ENCODE measurements around the gene RASAL3.
A peak's percentile ranks its signal among the peaks of the same experiment; 100 is the strongest.

The RASAL3 gene

GRCh38 chr19:15448778-15449619 is 15.3 kb downstream of the RASAL3 start:
- Histone ChIP-seq H3K9ac (ENCODE audit: low read length) (peak overlapping the region; percentile 67), H3K9me3 (ENCODE audit: insufficient read depth, low read length) (no peaks in the 10 kb centered on the region), H3K4me1 (ENCODE audit: low read length) (peaks cover 16% of the 10 kb centered on the region), H2AFZ (ENCODE audit: low read depth, low read length) (peak overlapping the region; percentile 87), H4K20me1 (ENCODE audit: insufficient read depth, low read length) (no peaks in the 10 kb centered on the region), H3K4me3 (ENCODE audit: low read length) (peak overlapping the region; percentile 82), H3K27ac (ENCODE audit: low read length) (no peak overlapping the region), H3K79me2 (ENCODE audit: low read length) (no peaks in the 10 kb centered on the region), H3K36me3 (replicated peaks; ENCODE audit: low read depth, low read length) (peaks cover 11% of the 10 kb centered on the region), H3K4me2 (ENCODE audit: low read length) (peak overlapping the region; percentile 73), H3K27me3 (ENCODE audit: low read depth, low read length) (no peaks in the 10 kb centered on the region)
- TF ChIP-seq EZH2phosphoT487 (IDR thresholded peaks at IDR 0.05; ENCODE audit: low read depth) = no peak
- TF ChIP-seq, protein P1, sequence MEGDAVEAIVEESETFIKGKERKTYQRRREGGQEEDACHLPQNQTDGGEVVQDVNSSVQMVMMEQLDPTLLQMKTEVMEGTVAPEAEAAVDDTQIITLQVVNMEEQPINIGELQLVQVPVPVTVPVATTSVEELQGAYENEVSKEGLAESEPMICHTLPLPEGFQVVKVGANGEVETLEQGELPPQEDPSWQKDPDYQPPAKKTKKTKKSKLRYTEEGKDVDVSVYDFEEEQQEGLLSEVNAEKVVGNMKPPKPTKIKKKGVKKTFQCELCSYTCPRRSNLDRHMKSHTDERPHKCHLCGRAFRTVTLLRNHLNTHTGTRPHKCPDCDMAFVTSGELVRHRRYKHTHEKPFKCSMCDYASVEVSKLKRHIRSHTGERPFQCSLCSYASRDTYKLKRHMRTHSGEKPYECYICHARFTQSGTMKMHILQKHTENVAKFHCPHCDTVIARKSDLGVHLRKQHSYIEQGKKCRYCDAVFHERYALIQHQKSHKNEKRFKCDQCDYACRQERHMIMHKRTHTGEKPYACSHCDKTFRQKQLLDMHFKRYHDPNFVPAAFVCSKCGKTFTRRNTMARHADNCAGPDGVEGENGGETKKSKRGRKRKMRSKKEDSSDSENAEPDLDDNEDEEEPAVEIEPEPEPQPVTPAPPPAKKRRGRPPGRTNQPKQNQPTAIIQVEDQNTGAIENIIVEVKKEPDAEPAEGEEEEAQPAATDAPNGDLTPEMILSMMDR (IDR thresholded peaks at IDR 0.05; ENCODE audit: low read depth, low read length) = 0 out of 2 replicates have a peak, but pooled peaks have one; percentile 15

DNA sequence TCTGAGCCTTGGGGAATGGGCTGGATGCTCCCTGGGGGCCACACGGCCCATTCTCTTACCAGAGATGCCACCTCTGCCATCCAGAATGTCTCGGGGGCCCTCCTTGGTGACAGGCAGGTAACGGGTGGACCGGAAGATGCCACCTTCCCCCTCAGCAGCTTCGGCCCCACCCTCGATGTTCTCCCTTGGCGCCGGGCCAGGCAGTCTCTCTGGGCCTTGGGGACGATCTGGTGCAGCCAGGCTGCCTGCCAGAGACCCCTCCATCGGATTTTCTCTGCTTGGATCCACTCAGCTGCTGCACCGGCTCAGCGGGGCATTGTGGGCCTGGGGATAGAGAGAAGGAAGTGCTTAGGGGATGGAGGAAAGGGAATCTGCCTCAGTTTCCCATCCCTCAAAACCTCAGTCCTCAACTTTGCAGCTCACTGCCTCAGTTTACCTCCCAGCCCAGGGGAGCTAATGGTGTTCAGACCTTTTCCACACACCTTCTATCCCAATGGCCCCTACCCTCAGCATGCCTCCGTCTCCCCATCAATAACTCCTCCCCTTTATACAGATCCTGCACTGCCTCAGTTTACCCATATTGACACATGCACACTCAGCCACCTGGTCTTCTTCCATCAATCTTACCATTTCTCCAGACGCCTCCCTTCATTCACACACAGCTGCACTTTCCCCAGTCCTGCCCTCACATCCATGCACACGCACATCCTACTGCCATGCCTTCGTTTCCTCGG is 16.1 kb downstream of the RASAL3 start:
- Histone ChIP-seq H3K9me3 (ENCODE audit: insufficient read depth, low read length) (no peaks in the 10 kb centered on the region), H3K4me3 (ENCODE audit: low read length) (peak overlapping the region; percentile 82; the same call in 1 of the 2 replicates), H3K36me3 (replicated peaks; ENCODE audit: low read depth, low read length) (peaks cover 9% of the 10 kb centered on the region), H3K27me3 (ENCODE audit: low read depth, low read length) (no peaks in the 10 kb centered on the region), H3K4me1 (ENCODE audit: low read length) (peaks cover 16% of the 10 kb centered on the region), H3K27ac (ENCODE audit: low read length) (no peak overlapping the region), H2AFZ (ENCODE audit: low read depth, low read length) (no peak overlapping the region), H3K79me2 (ENCODE audit: low read length) (no peaks in the 10 kb centered on the region), H3K4me2 (ENCODE audit: low read length) (peak overlapping the region; percentile 73), H3K9ac (ENCODE audit: low read length) (no peak overlapping the region), H4K20me1 (ENCODE audit: insufficient read depth, low read length) (no peaks in the 10 kb centered on the region)
- TF ChIP-seq, protein P1 (IDR thresholded peaks at IDR 0.05; ENCODE audit: low read depth, low read length) = no peak
- TF ChIP-seq EZH2phosphoT487 (IDR thresholded peaks at IDR 0.05; ENCODE audit: low read depth) = no peak

DNA sequence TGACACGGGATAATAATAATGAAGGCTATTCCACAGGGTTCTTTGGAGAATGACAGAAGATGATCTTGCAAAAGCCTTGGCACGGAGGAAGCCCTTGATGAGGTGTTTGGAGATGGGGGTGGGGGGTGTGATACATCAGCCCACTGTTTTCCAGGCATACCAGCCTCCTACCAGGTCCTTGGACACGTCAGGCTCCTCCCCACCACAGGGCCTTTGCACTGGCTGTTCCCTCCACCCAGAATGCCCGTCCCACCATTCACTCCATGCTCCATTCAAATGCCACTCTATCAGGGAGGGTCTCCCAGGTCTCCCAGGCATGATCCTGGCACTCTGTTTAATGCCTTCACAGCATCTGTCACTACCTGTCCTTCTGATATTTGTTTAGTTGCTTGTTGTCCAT is 17.3 kb downstream of the RASAL3 start:
- H3K27ac ChIP-seq (ENCODE audit: low read length) = no peak overlapping the region
- H3K9ac ChIP-seq (ENCODE audit: low read length) = no peak overlapping the region
- TF ChIP-seq EZH2phosphoT487 (IDR thresholded peaks at IDR 0.05; ENCODE audit: low read depth) = no peak
- TF ChIP-seq, protein P1 (IDR thresholded peaks at IDR 0.05; ENCODE audit: low read depth, low read length) = no peak
- H2AFZ ChIP-seq (ENCODE audit: low read depth, low read length) = no peak overlapping the region
- peaks cover 16% of the 10 kb centered on the region for H3K4me1 ChIP-seq (ENCODE audit: low read length)
- no peaks in the 10 kb centered on the region for H4K20me1 ChIP-seq (ENCODE audit: insufficient read depth, low read length)
- H3K4me3 ChIP-seq (ENCODE audit: low read length) = no peak overlapping the region
- H3K36me3 ChIP-seq (replicated peaks; ENCODE audit: low read depth, low read length) = peaks cover 3% of the 10 kb centered on the region
- H3K79me2 ChIP-seq (ENCODE audit: low read length) = no peaks in the 10 kb centered on the region
- no peaks in the 10 kb centered on the region for H3K9me3 ChIP-seq (ENCODE audit: insufficient read depth, low read length)
- no peaks in the 10 kb centered on the region for H3K27me3 ChIP-seq (ENCODE audit: low read depth, low read length)
- H3K4me2 ChIP-seq (ENCODE audit: low read length) = no peak overlapping the region

DNA sequence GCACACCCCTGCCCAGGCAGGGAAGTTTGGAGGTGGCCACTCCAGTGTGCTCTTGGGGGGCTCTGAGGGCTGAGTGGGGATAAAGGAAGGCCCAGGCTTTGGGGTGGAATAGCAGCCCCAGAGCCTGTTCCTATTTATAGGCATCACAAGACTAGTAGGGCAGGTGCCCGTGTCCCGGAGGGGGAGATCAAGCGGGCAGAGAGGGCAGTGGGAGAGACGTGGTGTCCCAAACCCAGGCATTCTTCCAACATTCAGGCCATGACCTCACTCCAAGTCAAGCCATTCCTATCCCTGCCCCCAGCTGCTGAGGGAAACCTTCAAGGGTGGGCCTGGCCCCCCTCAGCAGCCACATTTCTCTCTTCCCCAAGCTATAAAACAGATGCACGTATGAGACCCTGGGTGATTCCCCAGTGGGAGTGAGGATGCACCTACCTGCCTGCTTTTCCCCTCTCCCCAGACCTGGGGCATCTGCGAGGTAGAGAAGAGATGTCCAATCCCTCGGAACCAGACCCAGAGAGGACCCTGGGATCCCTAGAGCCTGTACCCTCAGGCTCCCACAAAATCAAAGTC is 18.5 kb downstream of the RASAL3 start:
- Histone ChIP-seq H3K27me3 (ENCODE audit: low read depth, low read length) (no peaks in the 10 kb centered on the region), H3K4me3 (ENCODE audit: low read length) (no peak overlapping the region), H3K79me2 (ENCODE audit: low read length) (no peaks in the 10 kb centered on the region), H3K9me3 (ENCODE audit: insufficient read depth, low read length) (no peaks in the 10 kb centered on the region), H3K36me3 (replicated peaks; ENCODE audit: low read depth, low read length) (no peaks in the 10 kb centered on the region), H3K9ac (ENCODE audit: low read length) (no peak overlapping the region), H3K4me2 (ENCODE audit: low read length) (no peak overlapping the region), H3K27ac (ENCODE audit: low read length) (no peak overlapping the region), H3K4me1 (ENCODE audit: low read length) (peaks cover 20% of the 10 kb centered on the region), H4K20me1 (ENCODE audit: insufficient read depth, low read length) (no peaks in the 10 kb centered on the region), H2AFZ (ENCODE audit: low read depth, low read length) (no peak overlapping the region)
- TF ChIP-seq, protein P1 (IDR thresholded peaks at IDR 0.05; ENCODE audit: low read depth, low read length) = no peak
- no peak for TF ChIP-seq EZH2phosphoT487 (IDR thresholded peaks at IDR 0.05; ENCODE audit: low read depth)
